ENCODE results near the gene NT5C3A.
"Not testable (repeated sequence)": the region's sequence is repeated elsewhere in the genome, so short reads cannot be mapped to it uniquely, and the experiment has no call there.

The NT5C3A gene

GRCh38 chr7:33041631-33042428 lies 20.7 kb downstream of the NT5C3A start:
- no peak for DNase-seq (ENCODE audit: low read depth in 2 of 2)

DNA sequence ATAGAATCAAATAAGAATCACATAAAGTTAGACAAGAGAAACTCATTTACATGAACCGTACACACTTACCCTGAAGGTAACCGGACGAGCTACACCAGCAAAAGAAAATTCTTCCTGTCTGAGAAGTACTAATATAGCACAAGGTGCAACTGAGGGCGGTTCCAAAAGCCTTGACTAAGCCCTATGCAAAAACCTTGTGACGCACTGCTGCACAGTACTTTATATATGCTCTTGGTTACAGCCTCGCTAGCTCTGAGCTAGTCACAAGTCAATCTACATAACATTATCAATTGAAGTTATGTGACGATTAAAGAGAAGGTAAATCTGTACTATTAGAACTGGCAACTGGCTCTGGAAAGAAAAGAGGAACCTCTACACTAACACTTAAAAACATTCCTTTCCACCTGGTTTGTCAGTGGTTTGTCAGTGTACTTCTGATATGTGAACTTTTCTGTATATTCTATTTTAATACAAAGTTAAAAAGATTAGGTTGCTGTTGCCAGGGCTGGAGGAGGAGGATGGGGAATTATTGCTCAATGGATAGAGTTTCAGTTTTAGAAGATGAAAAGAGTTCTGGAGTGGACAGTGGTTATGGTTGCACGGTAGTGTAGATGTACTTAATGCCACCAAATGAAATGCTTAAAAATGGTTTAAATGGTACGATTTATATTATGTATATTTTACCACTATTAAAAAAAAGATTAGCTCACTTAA lies 21.6 kb downstream of the NT5C3A start:
- peak; percentile 15 to 26 for DNase-seq (ENCODE audit: low read depth in 2 of 2)

GRCh38 chr7:33039903-33040292 lies 22.7 kb downstream of the NT5C3A start:
- no peak for DNase-seq (ENCODE audit: low read depth in 2 of 2)

DNA sequence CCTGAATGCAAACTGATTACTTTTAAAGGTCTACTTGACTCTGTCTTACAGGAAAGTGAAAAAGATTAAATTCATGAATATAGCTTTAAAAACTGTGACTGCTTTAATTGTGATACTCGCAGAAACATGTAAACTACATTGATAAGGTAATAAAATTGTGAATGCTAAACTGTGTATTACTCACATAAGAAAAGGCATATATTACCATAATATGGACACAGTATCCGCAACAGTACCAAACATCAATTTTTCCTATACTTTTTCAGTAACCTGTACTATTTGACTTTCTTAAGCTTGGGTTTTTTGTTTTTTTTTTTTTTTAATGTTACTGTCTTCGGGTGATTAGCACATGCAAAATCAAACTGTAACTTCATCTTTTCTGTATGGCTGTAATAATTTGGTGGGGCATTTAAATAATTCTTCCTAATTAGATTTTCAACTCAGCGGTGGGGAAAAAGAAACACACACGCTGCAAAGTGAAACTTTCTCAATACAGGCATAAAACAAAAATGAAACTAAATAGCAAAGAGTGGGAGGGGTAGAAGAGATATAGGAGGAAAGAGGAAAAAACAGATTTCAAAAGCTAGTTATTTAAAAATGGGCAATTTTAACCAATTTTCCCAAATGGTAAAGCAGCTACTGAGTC lies 23.2 kb downstream of the NT5C3A start:
- no peak for DNase-seq (ENCODE audit: low read depth in 2 of 2)

- no peak for DNase-seq (ENCODE audit: low read depth in 2 of 2)
Measured at GRCh38 chr7:33038639-33039038, 23.9 kb downstream of the NT5C3A start.

DNA sequence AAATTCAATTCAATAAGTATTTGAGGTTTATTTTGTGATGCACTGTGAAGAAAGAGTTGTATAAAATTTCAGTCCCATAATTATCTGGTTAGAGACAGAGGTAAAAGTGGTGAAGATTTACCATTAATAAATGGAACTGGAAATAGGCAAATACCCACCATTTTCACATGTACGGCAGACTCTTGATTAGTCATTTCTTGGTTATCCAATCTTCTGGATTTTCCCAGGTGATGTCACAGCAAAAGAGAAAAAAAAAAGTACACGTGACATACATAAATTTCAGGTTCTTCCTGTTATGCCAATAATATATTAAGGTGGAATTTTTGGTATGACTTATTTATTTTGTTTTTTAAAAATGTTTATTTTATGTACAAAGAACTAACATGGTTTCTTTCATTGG lies 26.8 kb downstream of the NT5C3A start:
- no peak for DNase-seq (ENCODE audit: low read depth in 2 of 2)

GRCh38 chr7:33024189-33024757 lies 38.3 kb downstream of the NT5C3A start:
- no peak for DNase-seq (ENCODE audit: low read depth in 2 of 2)

- DNase-seq (ENCODE audit: low read depth in 2 of 2): no peak
Measured at GRCh38 chr7:33012364-33012763, 50.2 kb downstream of the NT5C3A start.

DNA sequence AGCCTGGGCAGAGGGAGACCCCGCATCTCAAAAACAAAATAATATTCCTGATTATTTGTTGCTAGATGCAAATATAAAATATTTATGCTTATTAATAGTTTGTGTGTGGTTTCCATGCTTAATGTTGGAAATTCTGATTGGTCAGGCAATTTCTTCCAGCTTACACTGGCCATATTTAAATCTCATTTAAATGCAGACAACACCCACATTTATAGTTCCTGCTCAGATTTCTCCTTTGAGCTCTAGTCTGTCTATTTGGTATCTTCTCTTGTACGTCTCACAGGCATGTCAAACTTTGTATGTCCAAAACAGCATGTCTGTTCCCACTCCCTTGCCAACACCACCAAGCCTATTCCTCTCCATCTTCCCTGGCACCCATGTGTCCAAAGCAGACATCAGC lies 52.8 kb downstream of the NT5C3A start:
- no peak for DNase-seq (ENCODE audit: low read depth in 2 of 2)

DNA sequence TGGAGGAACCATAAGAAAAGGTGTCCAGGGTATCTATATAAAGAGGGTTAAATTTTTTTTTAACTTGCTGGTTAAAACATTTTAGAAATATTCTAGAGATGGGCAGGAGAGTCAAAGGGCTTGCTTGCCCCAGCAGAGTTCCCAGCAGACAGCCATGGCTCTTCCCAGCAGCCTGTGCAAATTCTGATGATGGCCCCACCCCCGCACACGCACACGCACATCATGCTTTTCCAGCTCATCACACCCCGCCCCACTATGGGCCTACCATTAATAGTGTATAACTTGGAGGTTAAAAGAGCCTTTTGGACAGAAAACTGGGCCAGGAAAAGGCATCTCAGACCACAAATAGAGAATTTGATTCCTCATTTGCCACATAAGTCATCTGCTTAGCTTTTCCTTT lies 56.9 kb downstream of the NT5C3A start:
- DNase-seq (ENCODE audit: low read depth in 2 of 2): not testable (repeated sequence)

GRCh38 chr7:33005193-33005592 lies 57.4 kb downstream of the NT5C3A start:
- DNase-seq (ENCODE audit: low read depth in 2 of 2): not testable (repeated sequence)

DNA sequence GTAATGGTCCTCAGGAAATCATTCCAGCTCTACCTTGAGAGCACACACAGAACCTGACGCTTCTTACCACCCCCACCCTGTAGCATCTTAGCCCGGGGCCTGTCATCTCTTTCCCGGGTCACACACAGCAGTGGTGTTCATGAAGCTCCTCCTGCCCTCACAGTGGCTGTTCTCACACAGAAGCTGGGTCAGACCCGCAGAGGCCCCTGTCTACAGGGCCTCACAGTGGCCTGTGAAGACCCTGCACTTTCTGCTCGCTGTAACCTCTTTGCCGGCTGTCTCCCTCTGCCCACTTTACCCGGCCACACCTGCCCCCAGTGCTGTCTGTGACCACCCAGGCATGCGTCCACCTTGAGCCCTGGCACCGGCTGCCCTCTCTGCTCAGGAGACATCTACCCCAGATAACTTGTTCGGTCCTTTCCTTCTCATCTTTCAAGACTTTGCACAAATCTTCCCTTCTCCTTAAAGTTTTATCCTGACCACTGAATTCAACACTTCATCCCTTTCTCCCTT lies 58.4 kb downstream of the NT5C3A start:
- not testable (repeated sequence) for DNase-seq (ENCODE audit: low read depth in 2 of 2)

DNA sequence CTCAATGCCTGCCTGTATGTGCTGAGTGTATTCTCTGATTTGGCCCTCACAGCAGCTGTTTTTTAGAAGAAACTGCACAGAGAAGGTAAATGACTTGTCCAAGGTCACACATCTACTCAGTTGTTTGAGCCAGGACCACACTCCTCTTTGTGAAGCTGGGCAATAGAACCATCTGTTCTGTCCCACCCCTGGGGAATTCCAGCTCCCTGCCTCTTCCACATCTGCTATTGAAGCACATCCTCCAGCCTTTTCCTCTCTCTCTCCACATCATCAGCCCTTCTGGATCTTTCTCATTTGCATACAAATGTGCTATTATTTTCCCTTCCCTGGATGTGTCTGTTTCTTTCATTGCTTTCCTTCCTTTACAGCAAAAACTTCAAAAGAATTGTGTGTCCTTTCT lies 59.5 kb downstream of the NT5C3A start:
- DNase-seq (ENCODE audit: low read depth in 2 of 2): not testable (repeated sequence)

- DNase-seq (ENCODE audit: low read depth in 2 of 2): not testable (repeated sequence)
Measured at GRCh38 chr7:32999380-32999779, 63.2 kb downstream of the NT5C3A start.

DNA sequence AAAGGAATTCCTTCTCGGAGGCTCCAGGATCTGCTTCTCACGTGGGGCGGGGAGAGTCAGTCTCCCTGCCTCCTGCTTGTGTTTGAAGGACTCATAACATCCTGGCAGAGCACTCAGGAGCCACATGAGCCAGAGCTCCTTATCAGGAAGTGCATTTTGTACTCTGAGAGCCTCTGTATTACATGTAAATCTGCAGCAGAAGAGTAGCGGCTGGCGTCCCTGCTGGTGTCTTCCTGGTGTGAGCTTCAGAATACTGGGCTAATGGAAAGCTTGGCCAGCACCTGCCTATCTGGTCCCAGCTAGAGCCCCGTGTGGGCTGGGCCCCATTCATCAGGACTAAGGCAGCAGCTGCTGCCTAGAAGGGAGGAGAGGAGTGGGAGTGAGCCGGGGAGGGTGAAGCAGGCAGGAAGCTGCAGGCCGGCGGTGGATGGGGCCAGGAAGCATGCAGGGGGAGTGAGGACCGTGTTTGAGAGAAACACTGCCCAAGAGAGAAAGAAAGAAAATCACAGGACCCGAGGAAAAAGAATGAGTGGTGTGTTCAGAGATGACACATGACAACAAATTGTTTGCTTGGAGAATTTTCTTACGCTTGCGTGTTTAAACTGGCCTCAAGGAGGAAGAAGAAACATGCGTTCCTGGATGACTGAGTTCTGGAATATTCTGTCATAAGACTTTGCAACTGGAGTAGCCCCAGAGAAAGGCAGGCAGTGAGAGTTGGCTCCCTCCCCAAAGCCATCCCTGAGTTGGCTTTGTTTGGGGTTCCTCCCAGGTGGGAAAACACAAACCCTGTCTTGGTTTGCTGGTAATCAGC lies 64.0 kb downstream of the NT5C3A start:
- not testable (repeated sequence) for DNase-seq (ENCODE audit: low read depth in 2 of 2)

- not testable (repeated sequence) for DNase-seq (ENCODE audit: low read depth in 2 of 2)
Measured at GRCh38 chr7:32997956-32998355, 64.6 kb downstream of the NT5C3A start.

DNA sequence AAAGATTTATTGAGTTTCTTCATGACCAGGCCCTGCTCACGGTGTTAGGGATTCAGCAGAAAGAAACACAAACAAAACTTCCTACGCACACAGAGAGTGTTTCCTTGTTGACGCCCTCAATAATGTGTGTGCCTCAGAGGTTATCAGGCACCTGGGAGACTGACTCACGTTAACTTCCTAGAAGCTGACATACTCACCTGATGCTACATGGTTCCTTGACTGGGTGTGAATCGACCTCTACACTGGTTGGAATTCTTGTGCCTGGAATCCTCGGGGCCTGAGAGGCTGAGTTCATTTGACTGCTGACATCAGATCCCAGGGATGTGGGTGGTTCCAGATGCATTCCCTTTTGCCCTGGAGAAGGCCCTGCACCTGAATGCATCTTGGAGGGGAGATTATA lies 69.8 kb downstream of the NT5C3A start:
- not testable (repeated sequence) for DNase-seq (ENCODE audit: low read depth in 2 of 2)

DNA sequence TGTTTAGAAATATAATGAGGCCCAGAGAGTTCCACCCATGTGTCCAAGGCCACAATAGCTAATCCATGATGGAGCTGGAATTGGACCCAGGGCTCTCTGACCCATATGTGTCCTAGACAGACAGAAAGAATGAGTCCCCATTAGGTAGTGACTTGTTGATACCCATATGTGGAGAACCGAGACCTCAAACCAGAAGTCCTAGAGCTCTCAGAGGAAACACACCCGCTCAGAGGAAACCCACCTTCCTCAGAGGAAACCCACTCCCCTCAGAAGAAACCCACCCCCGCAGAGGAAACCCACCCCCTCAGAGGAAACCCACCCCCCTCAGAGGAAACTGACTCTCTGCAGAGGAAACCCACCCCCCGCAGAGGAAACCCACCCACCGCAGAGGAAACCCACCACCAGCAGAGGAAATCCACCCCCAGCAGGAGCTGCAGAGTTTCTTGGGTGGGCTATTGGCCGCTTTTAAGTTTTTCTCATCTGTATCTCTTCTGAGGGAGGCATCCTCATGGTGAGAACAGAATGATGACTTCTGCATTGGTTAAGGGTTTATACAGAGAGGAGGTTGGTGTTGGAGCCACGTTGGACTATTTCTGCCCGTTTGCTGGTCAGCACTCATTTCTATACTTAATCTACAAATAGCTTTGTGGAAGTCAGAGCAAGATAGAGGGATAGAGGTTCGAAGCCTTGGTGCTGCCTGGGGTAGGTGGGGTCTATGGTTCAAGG lies 70.4 kb downstream of the NT5C3A start:
- DNase-seq (ENCODE audit: low read depth in 2 of 2): not testable (repeated sequence)

GRCh38 chr7:32991068-32991585 lies 71.4 kb downstream of the NT5C3A start:
- DNase-seq (ENCODE audit: low read depth in 2 of 2): not testable (repeated sequence)

DNA sequence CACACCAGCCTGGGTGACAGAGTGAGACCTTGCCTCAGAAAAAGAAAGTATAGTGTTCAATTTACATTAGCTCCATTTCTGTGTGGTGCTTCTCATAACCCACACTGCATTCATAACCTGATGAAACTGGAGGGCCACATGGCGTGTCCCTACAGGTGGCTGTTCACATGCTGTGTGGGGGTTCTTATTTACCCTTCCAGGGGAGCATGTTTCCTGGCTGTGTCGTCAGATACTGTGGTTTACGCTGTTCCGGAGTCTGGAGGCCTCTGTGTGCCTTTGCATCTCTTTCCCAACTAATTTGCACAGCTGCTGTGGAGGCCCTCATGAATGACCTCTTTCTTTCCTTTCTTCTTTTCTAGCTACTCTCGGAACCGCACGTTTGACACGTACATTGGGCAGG lies 74.4 kb downstream of the NT5C3A start:
- not testable (repeated sequence) for DNase-seq (ENCODE audit: low read depth in 2 of 2)

Data from stimulated activated CD8-positive, alpha-beta memory T cell treated with anti-CD3 and anti-CD28 coated beads, Interleukin-2, amount 100 ng/mL, for 1 hour (primary cell).